Neural crest cell (in vitro differentiated cells): ENCODE results near the gene TWNK. TPM values are rescaled to one million over a fixed set of nuclear protein-coding genes. Genes with fewer than 3 reads are reported as not detected.
"Not testable (repeated sequence)": the region's sequence is repeated elsewhere in the genome, so short reads cannot be mapped to it uniquely, and the experiment has no call there.

Source experiments
- DNase-seq: peaks from one replicate; pipeline ENCODE4 v3.0.0; 2021; ENCODE audit warnings: low read depth, mixed read lengths, low spot score
- H3K27ac Mint-ChIP-seq: one replicate; pipeline ENCODE4 v1.8.0; 2021; ENCODE audit warnings: mild to moderate bottlenecking, mixed read lengths; ENCODE audit not compliant: unreplicated experiment
- H3K27me3 Mint-ChIP-seq: 2 replicates; pipeline ENCODE4 v1.8.0; 2021; ENCODE audit warnings: low read depth, mild to moderate bottlenecking, mixed read lengths
- H3K36me3 Mint-ChIP-seq: 2 replicates; pipeline ENCODE4 v1.8.0; 2021; ENCODE audit warnings: low read depth, mild to moderate bottlenecking, mixed read lengths
- H3K4me1 Mint-ChIP-seq: 2 replicates; pipeline ENCODE4 v1.8.0; 2021; ENCODE audit warnings: mixed read lengths
- H3K4me3 Mint-ChIP-seq: one replicate; pipeline ENCODE4 v1.8.0; 2021; ENCODE audit warnings: mild to moderate bottlenecking, mixed read lengths
- H3K9me3 Mint-ChIP-seq: 2 replicates; pipeline ENCODE4 v1.8.0; 2021; ENCODE audit warnings: mixed read lengths
- CTCF ChIP-seq: fragments of 200-600 bp; sonication (generic); conservative IDR thresholded peaks from 2 replicates; pipeline ENCODE4 v1.5.0; 2021; ENCODE audit warnings: antibody characterized with exemption, mild to moderate bottlenecking
- total RNA-seq: library from RNA; stranded (reverse); gene quantifications from 2 replicates; pipeline ENCODE4 v1.2.1, GENCODE V29; 2021

TWNK gene
- total RNA-seq, 1 donor from 2014 or later = 14.6 TPM

GRCh38 chr10:100970076-100970913, 17.0 kb upstream of the TWNK start:
- Mint-ChIP-seq H3K27ac (no peak overlapping the region), H3K4me1 (peaks cover 49% of the 10 kb centered on the region), H3K4me3 (peak overlapping the region; percentile 85), H3K36me3 (no peaks in the 10 kb centered on the region), H3K27me3 (peaks cover 6% of the 10 kb centered on the region), H3K9me3 (no peaks in the 10 kb centered on the region)
- no peak for TF ChIP-seq CTCF
- no peak for DNase-seq

DNA sequence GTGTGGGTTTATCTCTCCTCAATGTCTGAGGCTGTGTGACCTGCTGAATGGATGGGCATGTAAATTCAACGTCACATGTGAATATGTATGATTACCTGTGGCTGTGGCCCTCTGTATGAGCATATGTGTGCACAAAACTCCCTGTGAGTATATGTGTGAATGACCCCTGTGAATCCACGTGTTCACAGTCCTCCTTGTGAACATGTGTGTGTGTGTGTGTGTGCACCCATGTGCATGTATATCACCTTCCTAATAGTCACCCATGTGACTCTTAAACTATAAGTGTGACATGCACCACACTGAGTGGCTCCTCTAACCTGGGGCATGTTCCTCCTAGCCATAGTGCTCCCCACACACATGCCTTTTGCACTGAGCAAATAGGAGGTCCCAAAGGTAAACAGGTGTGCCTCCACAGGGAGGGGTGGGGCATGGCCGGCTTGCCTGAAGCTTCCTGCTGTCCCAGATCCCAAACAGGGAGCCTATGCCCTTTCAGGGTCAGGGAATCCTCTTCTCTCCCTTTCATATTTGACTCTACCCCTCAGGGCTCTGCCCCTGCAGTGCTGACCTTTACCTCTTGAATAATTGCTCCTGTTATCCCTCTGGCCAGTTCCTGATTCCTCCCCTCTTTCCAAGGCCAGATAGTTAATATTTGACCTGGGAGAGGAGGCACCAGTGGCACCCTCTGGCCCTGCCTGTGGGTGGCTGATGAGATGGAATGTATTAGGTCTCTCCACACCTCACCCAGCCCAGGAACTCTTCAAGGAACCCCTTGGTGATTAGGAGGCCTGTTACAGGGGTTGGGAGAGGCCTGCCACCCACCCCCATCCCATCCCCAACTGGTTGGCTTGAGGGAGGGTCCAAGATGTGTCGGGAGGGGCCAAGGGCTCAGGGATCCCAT, 16.2 kb upstream of the TWNK start:
- no peak for DNase-seq
- Mint-ChIP-seq H3K36me3 (no peaks in the 10 kb centered on the region), H3K27me3 (peaks cover 6% of the 10 kb centered on the region), H3K4me3 (peak overlapping the region; percentile 85), H3K27ac (no peak overlapping the region), H3K4me1 (peaks cover 41% of the 10 kb centered on the region), H3K9me3 (no peaks in the 10 kb centered on the region)
- no peak for TF ChIP-seq CTCF

DNA sequence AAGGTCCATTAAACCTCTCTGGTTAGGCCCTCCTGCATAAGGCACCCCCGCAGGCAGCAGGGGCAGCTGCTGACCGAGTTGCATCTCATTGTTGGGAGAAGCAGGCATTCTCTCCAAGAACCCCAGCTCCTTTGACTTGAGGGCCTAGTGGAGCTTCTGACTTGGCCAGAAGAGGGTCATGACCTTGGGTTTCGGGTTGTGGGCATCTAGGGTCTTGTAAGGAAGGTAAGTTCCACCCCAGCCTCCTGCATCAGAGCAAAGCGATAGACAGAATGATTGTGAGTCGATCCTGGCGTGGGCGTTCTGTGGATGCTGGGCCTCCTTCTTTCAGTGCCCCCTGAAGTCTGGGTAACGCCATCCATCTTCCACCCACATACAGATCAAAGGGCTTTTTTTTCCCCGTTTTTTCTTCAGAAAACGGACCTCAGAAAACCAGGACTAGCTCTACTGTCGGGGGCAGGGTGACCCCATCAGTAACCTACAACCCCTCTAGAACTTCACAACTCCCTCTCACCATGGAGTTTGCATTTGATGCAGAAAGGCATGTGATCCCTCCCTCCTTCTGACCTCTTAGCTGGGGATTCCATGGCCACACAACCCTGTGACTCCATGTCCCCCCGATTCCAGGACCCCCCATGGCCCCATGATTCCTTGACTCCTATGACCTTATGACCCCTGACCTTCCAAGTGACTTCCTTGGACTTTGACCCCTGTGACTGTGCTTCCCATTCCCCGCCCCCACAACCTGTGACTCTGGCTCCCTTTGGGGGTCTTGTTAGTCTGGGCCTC, 15.0 kb upstream of the TWNK start:
- Mint-ChIP-seq H3K4me3 (peak overlapping the region; percentile 59), H3K9me3 (no peaks in the 10 kb centered on the region), H3K4me1 (peaks cover 41% of the 10 kb centered on the region), H3K36me3 (no peaks in the 10 kb centered on the region), H3K27ac (no peak overlapping the region), H3K27me3 (peaks cover 6% of the 10 kb centered on the region)
- no peak for DNase-seq
- TF ChIP-seq CTCF = no peak

- no peak for DNase-seq
- H3K27me3 Mint-ChIP-seq = peaks cover 6% of the 10 kb centered on the region
These were observed 14.3 kb upstream of the TWNK start for GRCh38 chr10:100972904-100973535.

GRCh38 chr10:100975397-100975796, 11.9 kb upstream of the TWNK start:
- H3K36me3 Mint-ChIP-seq, H3K4me3 Mint-ChIP-seq, H3K27me3 Mint-ChIP-seq, H3K27ac Mint-ChIP-seq, DNase-seq, H3K9me3 Mint-ChIP-seq: not testable (repeated sequence)
- H3K4me1 Mint-ChIP-seq = peaks cover 27% of the 10 kb centered on the region

More at GRCh38 chr10:100972904-100973535, 14.3 kb upstream of the TWNK start:
- TF ChIP-seq CTCF = no peak
- no peaks in the 10 kb centered on the region for H3K36me3 Mint-ChIP-seq
- peaks cover 41% of the 10 kb centered on the region for H3K4me1 Mint-ChIP-seq
- no peak overlapping the region for H3K27ac Mint-ChIP-seq
- no peaks in the 10 kb centered on the region for H3K9me3 Mint-ChIP-seq
- H3K4me3 Mint-ChIP-seq = peak overlapping the region; percentile 59
